Thymus (tissue), 11 donors: ENCODE measurements around the gene SULT2B1. TPM values are rescaled to one million over a fixed set of nuclear protein-coding genes. Genes with fewer than 3 reads are reported as not detected.

ENCODE experiments used
- DNase-seq, 9 donors: peaks; one replicate each; pipeline ENCODE4 v3.0.0-alpha.2; 2013; ENCODE audit warnings: low spot score in 9 of 9, low read depth in 6 of 9, missing footprints in 1 of 9
- H3K27ac ChIP-seq, 2 donors: one replicate each; pipeline ENCODE4 v1.5.1; 2013; ENCODE audit warnings: control low read depth in 1 of 2, low read depth in 1 of 2, low read length in 1 of 2, mild to moderate bottlenecking in 1 of 2, moderate library complexity in 1 of 2
- H3K27me3 ChIP-seq, 2 donors: one replicate each; pipeline ENCODE4 v1.5.1; 2013; ENCODE audit warnings: low read length in 1 of 2; ENCODE audit not compliant: control insufficient read depth in 2 of 2, insufficient read depth in 1 of 2
- H3K36me3 ChIP-seq, 2 donors: one replicate each; pipeline ENCODE4 v1.5.1; 2013; ENCODE audit warnings: low read length in 1 of 2, mild to moderate bottlenecking in 1 of 2, moderate library complexity in 1 of 2; ENCODE audit not compliant: control insufficient read depth in 2 of 2, insufficient read depth in 2 of 2
- H3K4me1 ChIP-seq, 2 donors: one replicate each; pipeline ENCODE4 v1.5.1; 2013; ENCODE audit warnings: low read length in 2 of 2; ENCODE audit not compliant: control insufficient read depth in 2 of 2, insufficient read depth in 2 of 2
- H3K4me3 ChIP-seq, 2 donors: one replicate each; pipeline ENCODE4 v1.5.1; 2013; ENCODE audit warnings: low read length in 2 of 2, control low read depth in 1 of 2, mild to moderate bottlenecking in 1 of 2
- H3K9me3 ChIP-seq, 2 donors: one replicate each; pipeline ENCODE4 v1.5.1; 2013; ENCODE audit warnings: low read length in 1 of 2, mild to moderate bottlenecking in 1 of 2; ENCODE audit not compliant: control insufficient read depth in 2 of 2, insufficient read depth in 1 of 2
- WGBS: extraction: QIAGEN DNeasy Blood & Tissue Kit; methylation state at CpG from one replicate; pipeline ENCODE4 v1.1.7; 2013; 5-methylcytosine and 5-hydroxymethylcytosine counted together
- polyA plus RNA-seq: library from polyadenylated mRNA; stranded (reverse); fragments of 200-250 nt; gene quantifications from one replicate; pipeline ENCODE4 v1.2.3, GENCODE V29; 2013
- total RNA-seq: library from RNA; stranded (reverse); fragments of 120-200 nt; gene quantifications from one replicate; pipeline ENCODE4 v1.2.4, GENCODE V29; 2013
- donor health status: healthy.

Gene SULT2B1
- total and polyA plus RNA-seq, 2 donors, result 0.09 to 4.3 TPM

GRCh38 chr19:48637449-48637947 lies 85.5 kb downstream of the SULT2B1 start:
- H3K27me3 ChIP-seq, result peaks cover 0 to 14% of the 10 kb centered on the region in 2 donors
- DNase-seq, result peak; percentile 94 to 100 (median 99)
- H3K4me3 ChIP-seq, result peak overlapping the region; percentile 71 to 77
- peak overlapping the region; percentile 91 to 98 for H3K27ac ChIP-seq
- under 1% methylated on average over 38 of the region's 38 CpGs for WGBS
- peaks cover 0 to 4% of the 10 kb centered on the region in 2 donors for H3K9me3 ChIP-seq
- H3K36me3 ChIP-seq, result peaks cover 3 to 9% of the 10 kb centered on the region in 2 donors
- H3K4me1 ChIP-seq, result peaks cover 23 to 52% of the 10 kb centered on the region in 2 donors

GRCh38 chr19:48637948-48638830 lies 86.2 kb downstream of the SULT2B1 start:
- H3K27ac ChIP-seq, result peak overlapping the region; percentile 91 to 98
- H3K9me3 ChIP-seq, result peaks cover 0 to 4% of the 10 kb centered on the region in 2 donors
- peaks cover under 1 to 3% of the 10 kb centered on the region in 2 donors for H3K36me3 ChIP-seq
- H3K4me3 ChIP-seq, result peak overlapping the region; percentile 54 to 58
- 6% methylated on average over 29 of the region's 29 CpGs for WGBS
- peaks cover 23 to 45% of the 10 kb centered on the region in 2 donors for H3K4me1 ChIP-seq
- peak in 8 of 9 donors; percentile 75 to 96 (median 88) for DNase-seq
- peaks cover 0 to 14% of the 10 kb centered on the region in 2 donors for H3K27me3 ChIP-seq

GRCh38 chr19:48638831-48639381 lies 86.9 kb downstream of the SULT2B1 start:
- peaks cover 17 to 38% of the 10 kb centered on the region in 2 donors for H3K4me1 ChIP-seq
- peaks cover 0 to 14% of the 10 kb centered on the region in 2 donors for H3K27me3 ChIP-seq
- peak overlapping the region in 1 of 2 donors; percentile 58 for H3K4me3 ChIP-seq
- H3K27ac ChIP-seq, result peak overlapping the region; percentile 91 to 98
- H3K36me3 ChIP-seq, result no peaks in the 10 kb centered on the region
- 90% methylated on average over 16 of the region's 16 CpGs for WGBS
- H3K9me3 ChIP-seq, result peaks cover 0 to 4% of the 10 kb centered on the region in 2 donors
- DNase-seq, result no peak

DNA sequence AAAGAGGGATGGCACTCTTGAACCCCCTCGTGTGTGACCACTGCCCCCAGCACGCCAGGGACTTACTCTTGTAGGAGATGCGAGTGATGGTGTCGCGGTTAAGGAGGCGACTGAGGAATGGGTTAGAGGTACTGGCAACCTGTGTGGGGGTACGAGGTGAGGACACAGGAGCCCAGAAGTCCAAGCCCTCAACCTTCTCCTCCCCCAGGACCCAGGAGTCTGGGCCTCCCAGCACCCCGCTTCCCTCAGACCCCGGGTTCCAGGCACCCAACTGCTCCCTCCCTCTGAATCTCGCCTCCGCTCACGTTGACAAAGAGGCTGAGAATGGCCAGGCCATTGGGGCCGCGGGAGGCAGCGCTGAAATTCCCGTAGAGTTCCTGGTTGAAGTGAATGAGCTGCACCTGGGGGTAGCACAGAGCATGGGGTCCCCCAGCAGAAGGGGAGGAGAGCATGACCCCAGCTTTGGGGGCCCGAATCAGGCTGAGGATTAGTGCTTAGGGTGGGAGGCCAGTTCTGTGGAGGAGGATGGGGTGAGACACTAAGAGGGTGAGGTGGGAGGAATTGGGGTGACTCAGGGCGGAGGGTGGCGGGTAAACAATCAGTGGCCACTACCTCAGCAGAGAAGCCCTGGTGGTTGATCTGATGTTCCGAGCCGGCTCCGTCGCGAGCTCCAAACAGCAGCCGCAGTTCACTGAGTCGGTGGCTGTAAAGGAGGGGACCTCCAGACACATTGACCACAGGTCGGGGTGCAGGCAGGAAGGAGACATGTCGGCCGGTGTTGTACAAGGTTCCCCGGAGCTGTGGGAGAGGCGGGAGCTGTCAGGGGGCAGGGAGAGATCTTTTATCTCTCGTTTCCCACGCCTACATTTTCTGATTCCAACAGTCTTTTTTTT lies 87.8 kb downstream of the SULT2B1 start:
- H3K9me3 ChIP-seq, result peaks cover 0 to 1% of the 10 kb centered on the region in 2 donors
- H3K27ac ChIP-seq, result no peak overlapping the region
- no peak for DNase-seq
- WGBS, result 90% methylated on average over 33 of the region's 33 CpGs
- no peaks in the 10 kb centered on the region for H3K36me3 ChIP-seq
- H3K4me1 ChIP-seq, result peaks cover 18 to 38% of the 10 kb centered on the region in 2 donors
- peaks cover 0 to 14% of the 10 kb centered on the region in 2 donors for H3K27me3 ChIP-seq
- no peak overlapping the region for H3K4me3 ChIP-seq

DNA sequence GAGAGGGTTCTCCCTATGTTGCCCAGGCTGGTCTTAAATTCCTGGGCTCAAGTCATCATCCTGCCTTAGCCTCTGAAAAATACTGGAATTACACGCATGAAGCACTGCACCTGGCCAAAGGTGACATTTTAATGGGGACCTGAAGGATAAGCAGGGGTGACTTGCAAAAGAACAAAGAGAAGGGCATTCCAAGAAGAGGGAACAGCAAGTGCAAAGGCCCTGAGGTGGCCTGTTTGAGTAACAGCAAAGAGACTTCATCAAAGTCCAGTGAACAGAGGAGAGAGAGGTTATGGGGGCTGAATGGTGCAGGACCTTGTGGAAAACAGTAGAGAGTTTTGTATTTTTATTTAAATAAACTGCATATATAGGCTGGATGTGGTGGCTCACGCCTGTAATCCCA lies 89.9 kb downstream of the SULT2B1 start:
- Histone ChIP-seq H3K27ac (no peak overlapping the region), H3K4me3 (no peak overlapping the region), H3K9me3 (no peaks in the 10 kb centered on the region), H3K27me3 (peaks cover 0 to 25% of the 10 kb centered on the region in 2 donors), H3K4me1 (peaks cover 13 to 42% of the 10 kb centered on the region in 2 donors), H3K36me3 (no peaks in the 10 kb centered on the region)
- WGBS, result 95% methylated on average over 2 of the region's 2 CpGs
- no peak for DNase-seq

DNA sequence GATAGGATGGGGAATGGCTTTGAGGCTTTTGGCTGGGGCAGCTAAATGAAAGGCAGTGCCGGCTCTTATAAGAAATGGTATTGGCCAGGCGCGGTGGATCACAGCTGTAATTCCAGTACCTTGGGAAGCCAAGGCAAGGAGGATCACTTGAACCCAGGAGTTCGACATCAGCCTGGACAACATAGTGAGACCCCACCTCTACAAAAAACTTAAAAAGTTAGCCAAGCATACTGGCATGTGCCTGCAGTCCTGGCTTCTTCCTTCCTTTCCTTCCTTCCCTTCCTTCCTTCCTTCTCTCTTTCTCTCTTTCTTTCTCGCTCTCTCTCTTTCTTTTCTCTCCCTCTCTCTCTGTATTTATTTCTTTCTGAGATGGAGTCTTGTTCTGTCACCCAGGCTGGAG lies 90.9 kb downstream of the SULT2B1 start:
- no peaks in the 10 kb centered on the region for H3K36me3 ChIP-seq
- WGBS, result 98% methylated on average over 5 of the region's 5 CpGs
- no peak for DNase-seq
- H3K9me3 ChIP-seq, result no peaks in the 10 kb centered on the region
- H3K27me3 ChIP-seq, result peaks cover 0 to 25% of the 10 kb centered on the region in 2 donors
- no peak overlapping the region for H3K4me3 ChIP-seq
- H3K4me1 ChIP-seq, result peaks cover 20 to 50% of the 10 kb centered on the region in 2 donors
- no peak overlapping the region for H3K27ac ChIP-seq

DNA sequence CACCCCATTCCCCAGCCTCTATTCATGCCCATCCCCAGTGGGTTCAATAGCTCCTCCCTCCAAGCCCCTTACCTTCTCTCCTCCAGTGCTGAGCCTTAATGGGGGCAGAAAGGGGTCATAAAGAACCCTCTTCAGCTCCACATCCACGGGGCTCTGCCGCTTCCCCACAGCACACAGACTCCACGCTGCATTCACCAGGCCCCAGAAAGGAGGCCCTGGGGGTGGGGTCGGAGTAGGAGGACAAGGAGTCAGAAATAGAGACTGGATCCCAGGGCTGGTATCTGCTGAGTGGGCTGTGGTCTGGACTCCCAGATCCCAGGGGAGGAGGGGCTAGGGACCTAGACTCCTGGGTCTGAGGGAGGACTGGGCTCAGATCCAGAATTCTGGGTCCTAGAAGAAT lies 92.4 kb downstream of the SULT2B1 start:
- peaks cover 0 to 19% of the 10 kb centered on the region in 2 donors for H3K27me3 ChIP-seq
- no peak for DNase-seq
- no peak overlapping the region for H3K4me3 ChIP-seq
- no peaks in the 10 kb centered on the region for H3K36me3 ChIP-seq
- no peak overlapping the region for H3K27ac ChIP-seq
- WGBS, result 88% methylated on average over 4 of the region's 4 CpGs
- no peaks in the 10 kb centered on the region for H3K9me3 ChIP-seq
- H3K4me1 ChIP-seq, result peaks cover 19 to 50% of the 10 kb centered on the region in 2 donors

DNA sequence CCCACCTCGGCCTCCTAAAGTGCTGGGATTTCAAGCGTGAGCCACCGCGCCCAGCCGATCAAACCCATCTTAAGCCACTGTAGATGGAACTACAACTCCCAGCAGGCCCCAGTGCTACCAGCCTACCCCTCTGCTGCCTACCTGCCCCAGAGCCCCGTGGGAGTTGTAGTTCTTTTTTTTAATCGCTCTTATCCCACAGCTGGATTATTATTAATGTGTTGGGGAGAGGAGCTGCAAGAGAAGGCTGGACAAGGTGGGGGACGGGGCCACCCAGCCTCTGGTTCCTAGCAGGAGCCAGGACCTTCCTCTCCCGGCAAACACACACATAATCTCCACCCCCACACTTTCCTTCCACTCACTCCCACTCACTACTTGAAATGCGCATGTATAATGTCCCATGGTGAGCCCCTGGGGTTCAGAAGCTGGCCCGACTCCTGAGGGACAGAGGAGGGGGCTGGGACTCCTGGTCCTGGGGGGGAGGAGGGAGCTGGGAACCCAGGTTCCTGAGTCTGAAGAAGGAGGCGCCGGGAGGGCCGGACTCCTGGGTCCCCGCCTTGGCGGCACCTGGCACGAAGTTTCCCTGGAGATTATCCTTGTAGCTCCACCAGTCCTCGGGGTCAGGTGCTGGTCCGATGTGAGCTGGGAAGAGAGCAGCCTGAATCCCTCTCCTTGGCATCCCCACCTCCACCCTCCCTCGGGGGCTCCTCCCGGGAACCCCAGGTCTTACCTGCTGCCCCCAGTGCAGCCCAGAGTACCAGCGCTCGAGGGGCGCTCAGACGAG lies 93.1 kb downstream of the SULT2B1 start:
- whole genome bisulfite sequencing, result 4% methylated on average over 25 of the region's 25 CpGs
- no peaks in the 10 kb centered on the region for H3K9me3 ChIP-seq
- peaks cover 0 to 12% of the 10 kb centered on the region in 2 donors for H3K27me3 ChIP-seq

More for the DNA sequence above, 93.1 kb downstream of the SULT2B1 start:
- peak in 5 of 9 donors; percentile 66 to 88 (median 75) for DNase-seq
- Histone ChIP-seq H3K4me1 (peaks cover 24 to 54% of the 10 kb centered on the region in 2 donors), H3K36me3 (no peaks in the 10 kb centered on the region), H3K27ac (peak overlapping the region; percentile 76 to 90), H3K4me3 (peak overlapping the region; percentile 55 to 65)
